ENCODE data around the gene MAN2B1. TPM values are rescaled to one million over a fixed set of nuclear protein-coding genes. Genes with fewer than 3 reads are reported as not detected.
A peak's percentile ranks its signal among the peaks of the same experiment; 100 is the strongest.

MAN2B1 gene
- total RNA-seq, 1 donor from 2014 or later, result 92.8 TPM

DNA sequence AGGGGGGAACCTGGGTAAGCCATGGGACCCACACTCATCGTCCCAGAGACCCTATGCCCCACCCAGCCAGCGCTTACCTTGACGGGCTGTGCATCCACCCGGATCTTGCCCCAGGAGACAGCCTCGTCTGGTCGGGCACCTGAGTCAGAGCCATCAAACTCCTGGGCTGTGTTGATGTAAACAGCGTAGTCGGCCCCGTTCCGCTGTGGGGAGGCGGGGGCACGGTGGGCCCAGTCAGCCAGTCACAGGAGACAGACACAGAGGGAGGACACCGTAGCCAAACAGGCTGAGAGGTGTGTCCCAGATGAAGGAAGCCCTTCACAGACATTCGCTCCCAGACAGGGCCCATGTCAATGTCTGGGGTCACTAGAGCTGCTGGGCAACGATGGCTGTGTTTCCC is 9.4 kb upstream of the MAN2B1 start:
- no peak for DNase-seq (ENCODE audit: low read depth)
- Histone ChIP-seq H3K36me3 (ENCODE audit: control insufficient read depth, insufficient read depth, low read length) (peaks cover 8% of the 10 kb centered on the region), H3K4me3 (ENCODE audit: low read depth, low read length) (no peak overlapping the region), H3K27me3 (ENCODE audit: control insufficient read depth, insufficient read depth, low read length) (no peaks in the 10 kb centered on the region)
- TF ChIP-seq, protein P1, sequence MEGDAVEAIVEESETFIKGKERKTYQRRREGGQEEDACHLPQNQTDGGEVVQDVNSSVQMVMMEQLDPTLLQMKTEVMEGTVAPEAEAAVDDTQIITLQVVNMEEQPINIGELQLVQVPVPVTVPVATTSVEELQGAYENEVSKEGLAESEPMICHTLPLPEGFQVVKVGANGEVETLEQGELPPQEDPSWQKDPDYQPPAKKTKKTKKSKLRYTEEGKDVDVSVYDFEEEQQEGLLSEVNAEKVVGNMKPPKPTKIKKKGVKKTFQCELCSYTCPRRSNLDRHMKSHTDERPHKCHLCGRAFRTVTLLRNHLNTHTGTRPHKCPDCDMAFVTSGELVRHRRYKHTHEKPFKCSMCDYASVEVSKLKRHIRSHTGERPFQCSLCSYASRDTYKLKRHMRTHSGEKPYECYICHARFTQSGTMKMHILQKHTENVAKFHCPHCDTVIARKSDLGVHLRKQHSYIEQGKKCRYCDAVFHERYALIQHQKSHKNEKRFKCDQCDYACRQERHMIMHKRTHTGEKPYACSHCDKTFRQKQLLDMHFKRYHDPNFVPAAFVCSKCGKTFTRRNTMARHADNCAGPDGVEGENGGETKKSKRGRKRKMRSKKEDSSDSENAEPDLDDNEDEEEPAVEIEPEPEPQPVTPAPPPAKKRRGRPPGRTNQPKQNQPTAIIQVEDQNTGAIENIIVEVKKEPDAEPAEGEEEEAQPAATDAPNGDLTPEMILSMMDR (IDR thresholded peaks at IDR 0.05; ENCODE audit: insufficient read depth, low read length, poor library complexity, severe bottlenecking), result no peak

DNA sequence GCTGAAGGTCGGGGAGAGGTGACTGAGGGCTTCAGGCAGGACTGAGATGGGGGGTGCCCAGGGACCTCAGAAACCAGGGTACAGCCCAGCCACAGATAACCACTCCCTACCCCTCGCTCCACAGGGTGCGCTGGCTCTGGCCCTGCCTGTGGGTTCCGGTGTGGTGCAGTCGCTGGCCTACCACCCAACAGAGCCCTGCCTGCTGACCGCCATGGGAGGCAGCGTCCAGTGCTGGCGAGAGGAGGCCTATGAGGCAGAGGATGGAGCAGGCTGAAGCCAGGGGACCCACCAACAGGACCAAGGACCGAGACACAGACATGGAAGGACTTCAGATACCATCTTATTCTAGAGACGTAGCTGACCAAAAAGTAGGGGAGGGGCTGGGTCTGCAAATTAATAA is 8.9 kb upstream of the MAN2B1 start:
- Histone ChIP-seq H3K36me3 (ENCODE audit: control insufficient read depth, insufficient read depth, low read length) (peaks cover 8% of the 10 kb centered on the region), H3K4me3 (ENCODE audit: low read depth, low read length) (no peak overlapping the region), H3K27me3 (ENCODE audit: control insufficient read depth, insufficient read depth, low read length) (no peaks in the 10 kb centered on the region)
- DNase-seq (ENCODE audit: low read depth), result no peak
- TF ChIP-seq, protein P1 (IDR thresholded peaks at IDR 0.05; ENCODE audit: insufficient read depth, low read length, poor library complexity, severe bottlenecking), result no peak

DNA sequence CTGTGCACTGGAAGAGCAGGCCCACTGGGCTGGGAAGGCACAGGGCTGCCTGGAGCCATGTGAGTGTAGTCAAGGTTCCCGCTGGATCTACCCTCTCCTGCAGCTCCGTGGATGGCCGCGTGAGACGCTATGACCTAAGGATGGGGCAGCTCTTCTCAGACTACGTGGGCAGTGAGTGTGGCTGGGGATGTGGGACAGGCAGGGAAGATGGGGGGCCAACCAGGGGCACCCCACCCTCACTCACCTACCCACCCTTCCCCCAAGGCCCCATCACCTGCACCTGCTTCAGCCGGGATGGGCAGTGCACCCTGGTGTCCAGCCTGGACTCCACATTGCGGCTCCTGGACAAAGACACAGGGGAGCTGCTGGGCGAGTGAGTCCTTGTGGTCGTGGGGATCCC is 6.2 kb upstream of the MAN2B1 start:
- H3K36me3 ChIP-seq (ENCODE audit: control insufficient read depth, insufficient read depth, low read length), result peaks cover 7% of the 10 kb centered on the region
- no peaks in the 10 kb centered on the region for H3K27me3 ChIP-seq (ENCODE audit: control insufficient read depth, insufficient read depth, low read length)
- TF ChIP-seq, protein P1 (IDR thresholded peaks at IDR 0.05; ENCODE audit: insufficient read depth, low read length, poor library complexity, severe bottlenecking), result no peak
- H3K4me3 ChIP-seq (ENCODE audit: low read depth, low read length), result no peak overlapping the region
- DNase-seq (ENCODE audit: low read depth), result no peak

DNA sequence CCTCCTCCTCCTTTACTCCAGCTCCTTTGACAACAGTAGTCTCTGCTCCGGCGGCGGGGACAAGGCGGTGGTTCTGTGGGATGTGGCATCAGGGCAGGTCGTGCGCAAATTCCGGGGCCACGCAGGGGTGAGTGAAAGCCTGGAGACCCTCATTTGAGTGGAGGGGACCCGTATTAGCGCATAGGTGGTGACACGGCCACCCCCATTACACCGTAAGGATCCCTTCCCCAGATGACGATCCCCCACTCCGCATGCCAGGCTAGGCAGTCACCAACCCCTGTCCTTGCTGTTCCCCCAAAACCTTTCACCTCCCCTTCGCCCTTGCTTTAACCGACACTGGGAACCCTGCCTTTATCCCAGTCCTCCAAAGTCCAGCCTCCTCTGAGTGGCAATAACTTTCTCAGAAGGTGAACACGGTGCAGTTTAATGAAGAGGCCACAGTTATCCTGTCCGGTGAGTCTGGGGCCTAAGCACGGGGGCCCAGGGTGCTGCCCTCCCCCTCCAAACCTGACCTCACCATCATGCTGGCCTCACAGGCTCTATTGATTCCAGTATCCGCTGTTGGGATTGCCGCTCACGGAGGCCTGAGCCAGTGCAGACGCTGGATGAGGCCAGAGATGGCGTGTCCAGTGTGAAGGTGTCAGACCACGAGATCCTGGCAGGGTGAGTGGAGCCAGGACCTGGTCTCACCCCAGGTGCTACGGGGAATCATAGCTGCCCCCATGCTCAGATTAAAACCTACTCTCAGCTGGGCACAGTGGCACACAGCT is 3.8 kb upstream of the MAN2B1 start:
- DNase-seq (ENCODE audit: low read depth), result no peak
- Histone ChIP-seq H3K36me3 (ENCODE audit: control insufficient read depth, insufficient read depth, low read length) (peaks cover 2% of the 10 kb centered on the region), H3K4me3 (ENCODE audit: low read depth, low read length) (peak overlapping the region; percentile 71), H3K27me3 (ENCODE audit: control insufficient read depth, insufficient read depth, low read length) (no peaks in the 10 kb centered on the region)
- TF ChIP-seq, protein P1 (IDR thresholded peaks at IDR 0.05; ENCODE audit: insufficient read depth, low read length, poor library complexity, severe bottlenecking), result no peak

DNA sequence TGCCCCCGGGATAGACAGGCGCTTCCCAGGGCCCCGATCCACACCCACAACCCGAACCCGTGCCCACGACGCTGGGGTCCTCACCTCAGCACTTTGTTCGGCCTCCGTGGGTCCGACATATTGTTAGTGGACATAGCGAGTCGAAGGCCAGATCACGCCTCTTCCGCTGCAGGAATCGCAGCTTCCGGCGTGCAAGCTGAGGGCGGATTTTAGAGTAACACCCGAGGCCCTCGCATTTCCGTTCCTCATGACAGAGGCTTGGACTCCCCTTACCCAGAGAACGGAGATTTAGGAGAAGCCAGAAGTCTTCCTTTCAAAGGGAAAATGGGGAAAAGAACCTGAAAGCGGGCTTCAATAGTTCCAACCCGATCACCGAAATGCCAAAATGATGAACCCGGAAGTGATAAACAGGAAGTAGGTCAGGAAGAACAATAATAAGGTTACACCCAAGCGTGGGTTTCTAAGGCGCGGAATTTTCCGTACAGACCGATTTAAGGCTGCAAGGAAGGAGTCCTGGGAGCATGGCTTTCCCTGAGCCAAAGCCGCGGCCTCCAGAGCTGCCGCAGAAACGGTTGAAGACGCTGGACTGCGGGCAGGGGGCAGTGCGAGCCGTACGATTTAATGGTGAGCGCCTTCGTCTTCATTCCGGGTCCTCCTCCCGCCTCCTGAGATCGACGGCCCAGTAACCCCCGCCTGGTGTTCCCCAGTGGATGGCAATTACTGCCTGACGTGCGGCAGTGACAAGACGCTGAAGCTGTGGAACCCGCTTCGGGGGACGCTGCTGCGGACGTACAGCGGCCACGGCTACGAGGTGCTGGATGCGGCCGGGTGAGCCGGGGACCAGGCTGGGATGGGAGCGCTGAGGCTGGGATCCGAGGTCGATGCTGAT is 3.0 kb upstream of the MAN2B1 start:
- Histone ChIP-seq H3K36me3 (ENCODE audit: control insufficient read depth, insufficient read depth, low read length) (peaks cover 2% of the 10 kb centered on the region), H3K4me3 (ENCODE audit: low read depth, low read length) (peak overlapping the region; percentile 71), H3K27me3 (ENCODE audit: control insufficient read depth, insufficient read depth, low read length) (no peaks in the 10 kb centered on the region)
- no peak for DNase-seq (ENCODE audit: low read depth)
- TF ChIP-seq, protein P1 (IDR thresholded peaks at IDR 0.05; ENCODE audit: insufficient read depth, low read length, poor library complexity, severe bottlenecking), result no peak
